OCI-M2 (cell line): ENCODE data around the gene MCEMP1.

ENCODE experiments used
- DNase-seq: peaks from one replicate; lab custom pipeline; 2025; ENCODE audit not compliant: unreplicated experiment; lab: John Stamatoyannopoulos, UW

MCEMP1 gene, protein sequence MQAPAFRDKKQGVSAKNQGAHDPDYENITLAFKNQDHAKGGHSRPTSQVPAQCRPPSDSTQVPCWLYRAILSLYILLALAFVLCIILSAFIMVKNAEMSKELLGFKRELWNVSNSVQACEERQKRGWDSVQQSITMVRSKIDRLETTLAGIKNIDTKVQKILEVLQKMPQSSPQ

DNA sequence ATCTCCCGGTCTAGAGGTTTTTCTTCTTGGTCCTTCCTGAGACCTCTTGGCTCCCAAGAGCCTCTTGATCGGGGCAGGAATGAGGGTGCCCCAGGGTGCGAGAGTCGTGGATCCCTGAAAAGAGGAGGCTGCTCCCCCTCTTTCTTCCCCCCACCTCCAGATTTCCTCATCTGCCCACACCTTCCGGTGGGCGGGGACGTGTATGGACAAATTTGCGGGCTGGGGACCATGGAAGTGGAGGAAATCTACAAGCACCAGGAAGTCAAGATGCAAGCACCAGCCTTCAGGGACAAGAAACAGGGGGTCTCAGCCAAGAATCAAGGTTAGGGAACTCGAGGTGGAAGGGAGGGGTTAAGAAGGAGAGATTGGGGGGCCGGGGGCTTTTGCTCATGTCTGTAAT, at the start of gene MCEMP1:
Gene MCEMP1 (plus strand): TSS at position 237 of the 400 bp plus-strand sequence. CDS start 31 bp downstream, at position 268.
- DNase-seq, result no peak

DNA sequence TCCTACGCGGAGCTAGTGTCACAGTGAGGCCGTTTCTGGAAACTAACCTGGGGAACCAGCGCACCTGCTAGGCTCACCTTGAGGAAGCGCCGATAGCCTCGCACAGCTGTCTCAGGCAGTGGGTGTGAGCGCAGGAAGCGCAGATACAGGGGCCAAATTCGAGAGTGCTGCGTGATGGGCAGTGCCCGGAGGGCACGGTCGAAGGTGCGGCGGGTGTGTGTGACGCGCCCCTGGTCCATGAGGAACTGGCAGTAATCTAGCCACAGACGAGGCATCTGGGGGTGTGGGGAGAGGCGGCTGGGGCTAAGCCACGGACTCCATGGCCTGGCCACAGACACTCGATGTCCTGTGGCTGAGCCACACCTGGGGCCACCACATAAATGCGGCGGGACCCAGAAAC, 49.7 kb upstream of the MCEMP1 start:
- no peak for DNase-seq

DNA sequence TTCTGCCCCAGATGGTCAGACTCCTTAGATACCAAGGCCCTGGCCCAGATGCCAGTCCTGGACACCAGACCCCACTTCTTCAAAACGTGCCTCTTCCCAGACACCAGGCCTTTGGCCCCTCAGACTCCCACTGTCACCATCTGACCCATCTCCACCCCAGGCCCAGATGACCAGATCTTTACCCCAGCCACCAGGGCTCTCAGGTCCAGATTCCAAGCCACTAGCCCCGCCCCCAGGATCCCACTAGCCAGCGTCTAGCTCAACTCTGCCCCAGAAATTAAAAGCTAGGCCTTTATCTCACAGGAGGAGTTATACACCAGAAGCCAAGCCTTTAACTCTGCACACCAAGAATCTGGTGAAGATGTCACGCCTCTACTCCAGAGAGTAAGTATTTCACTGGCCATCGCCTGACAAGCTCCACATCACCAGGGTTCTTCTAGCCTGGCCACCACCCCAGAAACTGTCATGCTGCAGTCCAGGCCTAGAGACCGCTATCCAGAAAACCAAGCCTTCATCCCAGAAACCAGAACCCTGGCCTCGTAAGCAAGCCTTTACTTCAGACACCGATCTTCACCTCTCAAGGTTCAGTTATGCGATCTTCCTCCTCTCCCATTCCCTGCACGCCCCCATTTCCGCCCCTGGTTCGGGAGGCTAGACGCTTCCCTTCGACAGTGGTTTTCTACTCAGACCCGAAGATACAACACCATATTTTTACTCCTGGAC, 48.1 kb upstream of the MCEMP1 start:
- no peak for DNase-seq

DNA sequence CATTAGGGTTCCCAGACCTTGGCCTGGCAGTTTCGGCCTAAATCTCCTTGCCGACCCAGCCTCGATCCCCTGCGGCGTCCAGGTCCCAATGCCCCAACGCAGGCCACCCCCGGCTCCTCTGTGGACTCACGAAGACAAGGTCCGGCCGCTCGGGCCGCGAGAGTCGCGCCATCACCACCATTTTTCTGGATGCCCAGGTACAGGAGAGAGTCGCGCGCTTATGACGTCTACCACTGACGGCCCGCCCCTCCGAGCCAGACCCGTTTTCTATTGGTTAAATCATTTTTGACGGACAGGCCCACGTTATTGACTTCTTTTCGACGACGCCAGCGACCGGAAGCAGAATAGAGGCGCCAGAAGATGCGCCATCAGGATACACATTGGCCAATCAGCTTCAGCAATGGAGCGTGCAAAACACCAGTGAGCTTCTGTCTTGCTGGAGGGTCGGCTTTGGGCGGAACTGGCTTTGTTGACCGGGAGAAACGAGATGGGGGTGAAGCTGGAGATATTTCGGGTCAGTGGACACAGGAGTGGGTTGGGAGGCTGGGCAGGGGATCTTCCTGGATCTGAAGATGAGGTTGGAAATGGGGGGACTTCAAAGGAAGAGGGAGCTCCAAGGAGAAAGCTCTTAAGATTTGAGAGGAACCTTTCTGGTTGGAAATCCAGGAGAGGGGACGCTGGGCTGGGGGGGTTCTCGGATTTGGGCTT, 47.4 kb upstream of the MCEMP1 start, which contains the start of the genes PET100 and XAB2:
Gene PET100 (plus strand): TSS at position 447 of the 708 bp plus-strand sequence. CDS start 41 bp downstream, at position 488.
Gene XAB2 (minus strand): TSS at position 199 of the 708 bp plus-strand sequence. CDS start 18 bp downstream, at position 181.
- peak; percentile 95 for DNase-seq

DNA sequence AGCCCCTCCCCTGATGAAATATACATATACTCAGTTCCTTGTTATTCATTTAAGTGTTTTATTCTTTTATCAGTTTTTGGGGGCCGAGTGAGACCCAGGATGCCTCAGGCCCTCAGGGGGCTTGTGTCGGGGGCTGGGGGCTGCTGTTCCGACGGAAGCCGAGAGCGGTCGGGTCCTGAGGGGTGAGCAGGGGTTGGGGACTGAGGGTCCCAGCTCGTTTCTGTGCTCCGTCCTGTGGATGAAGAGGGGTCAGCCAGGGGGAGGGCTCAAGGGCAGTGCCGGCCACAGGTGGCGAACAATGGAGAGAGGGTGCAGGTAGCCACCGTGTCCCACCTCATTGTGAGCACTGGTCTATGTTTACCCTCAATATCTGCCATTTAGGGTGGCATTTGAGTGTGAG, 45.3 kb upstream of the MCEMP1 start:
- DNase-seq, result no peak

DNA sequence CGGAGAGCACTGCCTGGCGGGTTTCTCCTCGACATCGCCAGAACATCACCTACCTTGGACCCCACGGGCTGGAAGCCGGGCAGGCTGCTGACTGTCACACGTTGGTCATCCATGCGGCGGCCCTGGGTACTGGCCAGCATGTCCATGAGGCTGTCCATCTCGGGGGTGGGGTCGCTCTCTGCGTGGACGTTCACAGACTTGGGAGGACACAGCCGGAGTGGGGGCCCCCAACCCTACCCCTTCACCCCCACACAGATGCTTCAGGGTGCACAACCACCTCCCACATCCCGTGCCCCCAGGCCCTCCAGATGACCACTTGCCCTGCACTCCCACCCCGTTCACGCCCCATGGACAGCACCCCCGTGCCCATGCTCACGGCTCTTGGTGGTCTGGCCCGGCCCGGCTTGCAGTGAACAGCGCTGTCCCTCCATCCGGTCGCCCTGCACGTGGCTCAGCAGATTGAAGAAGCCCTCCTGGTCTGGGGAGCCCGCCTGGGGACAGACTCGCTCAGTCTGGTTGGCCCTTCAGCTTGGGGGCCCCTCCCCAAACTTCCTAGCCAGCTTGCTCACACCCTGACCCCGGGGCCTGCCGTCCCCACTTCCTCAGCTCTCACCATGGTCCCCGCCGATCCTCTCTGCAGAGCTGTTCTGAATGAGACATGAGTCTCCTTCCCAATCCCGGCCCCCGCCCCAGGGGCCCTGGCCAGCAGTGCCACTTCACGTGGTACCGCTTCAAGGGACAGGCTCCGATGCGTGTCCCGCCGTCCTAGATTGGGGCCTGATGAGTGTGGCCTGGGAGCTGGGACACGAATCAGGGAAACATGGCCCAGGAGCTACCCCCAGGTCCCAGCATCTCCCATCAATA, 44.3 kb upstream of the MCEMP1 start:
- no peak for DNase-seq

DNA sequence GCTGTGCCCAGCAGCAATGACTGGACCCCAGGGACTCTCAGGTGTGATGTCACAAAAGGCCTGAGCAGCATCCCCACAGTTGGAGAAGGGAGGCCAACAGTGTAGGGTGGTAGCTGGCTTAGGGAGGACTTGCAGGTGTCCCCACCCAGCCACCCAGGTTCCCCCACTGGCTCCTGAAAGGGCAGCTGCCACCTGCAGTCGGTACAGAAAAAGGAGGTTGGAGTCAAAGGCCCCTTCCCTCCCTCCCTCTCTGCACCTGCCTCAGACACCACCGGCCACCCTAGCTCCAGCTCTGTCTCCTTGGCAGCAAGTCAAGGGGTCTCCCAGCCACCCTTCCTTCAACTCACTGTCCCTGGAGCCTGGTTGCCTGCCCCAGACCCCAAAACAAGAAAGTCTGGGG, 43.2 kb upstream of the MCEMP1 start, which contains the start of gene PCP2:
Gene PCP2 (minus strand): TSS at position 22 of the 400 bp plus-strand sequence. CDS start 262 bp downstream, outside the sequence.
- DNase-seq, result no peak

DNA sequence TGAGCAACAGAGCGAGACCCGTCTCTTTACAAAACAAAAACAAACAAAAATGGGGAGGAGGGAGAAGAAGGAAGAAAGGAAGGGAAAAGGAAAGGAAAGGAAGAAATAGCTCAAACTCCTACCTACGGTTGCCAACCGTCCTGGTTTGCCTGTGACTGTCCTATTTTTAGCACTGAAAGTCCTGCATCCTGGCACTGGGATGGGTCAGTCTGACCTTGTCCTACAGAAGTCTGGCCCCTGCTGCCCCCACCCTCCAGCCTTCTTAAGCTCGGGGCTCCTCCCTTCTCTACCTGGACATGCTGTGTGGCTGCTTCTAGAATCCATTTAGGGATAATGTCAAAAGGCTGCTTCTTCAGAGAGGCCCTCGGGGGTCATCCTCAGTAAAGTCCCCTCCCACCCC, 41.2 kb upstream of the MCEMP1 start:
- no peak for DNase-seq

DNA sequence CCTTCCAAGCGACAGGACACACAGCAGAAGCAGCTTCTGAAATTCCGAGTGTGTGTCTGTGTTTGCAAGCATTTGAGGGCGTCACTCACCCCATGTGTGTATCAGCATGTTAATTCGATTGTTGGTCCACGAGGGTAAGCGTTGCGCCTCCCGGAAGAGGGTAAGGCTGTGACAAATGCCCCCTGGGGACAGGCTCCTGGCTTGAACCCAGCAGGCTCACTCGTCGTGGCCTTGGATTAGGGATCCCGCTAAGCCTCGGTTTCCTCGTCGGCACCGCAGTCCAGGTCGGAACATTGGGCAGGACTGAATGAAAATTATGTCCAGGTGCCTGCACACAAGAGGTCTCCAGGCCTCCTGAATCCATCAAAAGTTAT, 40.6 kb upstream of the MCEMP1 start:
- DNase-seq, result no peak

DNA sequence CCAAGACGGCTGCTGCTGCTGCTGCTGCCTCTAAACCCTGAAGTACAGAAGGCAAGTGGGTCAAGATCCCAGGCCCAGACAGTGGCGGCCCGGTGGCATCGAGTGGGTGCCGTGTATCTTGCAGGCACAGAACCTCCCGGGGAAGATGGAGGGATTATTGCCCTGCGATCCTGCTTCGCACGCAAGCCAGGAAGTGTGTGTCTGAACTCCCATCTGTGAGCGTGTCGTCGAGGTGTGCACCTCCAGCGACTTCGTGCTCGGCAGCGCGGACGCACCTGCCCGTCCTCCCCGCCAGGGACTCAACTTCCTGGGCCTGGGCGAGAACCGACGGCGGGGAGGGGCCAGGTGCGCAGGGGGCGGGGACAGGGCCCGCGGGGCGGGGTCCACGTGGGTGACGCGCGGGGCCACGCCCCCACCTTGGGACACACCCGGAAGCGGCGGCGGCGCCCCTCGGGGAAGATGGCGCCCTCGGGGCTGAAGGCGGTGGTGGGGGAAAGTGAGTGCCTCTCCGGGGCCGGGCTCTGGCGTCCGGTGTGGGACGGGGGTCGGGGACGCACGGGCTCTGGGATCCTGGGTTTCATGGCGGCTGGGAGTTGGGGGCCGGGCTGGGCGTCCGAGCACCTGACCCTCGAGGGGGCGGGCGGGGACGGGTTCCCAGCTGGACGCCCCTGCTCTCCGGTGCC, 40.1 kb upstream of the MCEMP1 start, which contains the start of gene STXBP2:
Gene STXBP2 (plus strand): TSS at position 420 of the 683 bp plus-strand sequence. CDS start 40 bp downstream, at position 460.
- DNase-seq, result no peak

DNA sequence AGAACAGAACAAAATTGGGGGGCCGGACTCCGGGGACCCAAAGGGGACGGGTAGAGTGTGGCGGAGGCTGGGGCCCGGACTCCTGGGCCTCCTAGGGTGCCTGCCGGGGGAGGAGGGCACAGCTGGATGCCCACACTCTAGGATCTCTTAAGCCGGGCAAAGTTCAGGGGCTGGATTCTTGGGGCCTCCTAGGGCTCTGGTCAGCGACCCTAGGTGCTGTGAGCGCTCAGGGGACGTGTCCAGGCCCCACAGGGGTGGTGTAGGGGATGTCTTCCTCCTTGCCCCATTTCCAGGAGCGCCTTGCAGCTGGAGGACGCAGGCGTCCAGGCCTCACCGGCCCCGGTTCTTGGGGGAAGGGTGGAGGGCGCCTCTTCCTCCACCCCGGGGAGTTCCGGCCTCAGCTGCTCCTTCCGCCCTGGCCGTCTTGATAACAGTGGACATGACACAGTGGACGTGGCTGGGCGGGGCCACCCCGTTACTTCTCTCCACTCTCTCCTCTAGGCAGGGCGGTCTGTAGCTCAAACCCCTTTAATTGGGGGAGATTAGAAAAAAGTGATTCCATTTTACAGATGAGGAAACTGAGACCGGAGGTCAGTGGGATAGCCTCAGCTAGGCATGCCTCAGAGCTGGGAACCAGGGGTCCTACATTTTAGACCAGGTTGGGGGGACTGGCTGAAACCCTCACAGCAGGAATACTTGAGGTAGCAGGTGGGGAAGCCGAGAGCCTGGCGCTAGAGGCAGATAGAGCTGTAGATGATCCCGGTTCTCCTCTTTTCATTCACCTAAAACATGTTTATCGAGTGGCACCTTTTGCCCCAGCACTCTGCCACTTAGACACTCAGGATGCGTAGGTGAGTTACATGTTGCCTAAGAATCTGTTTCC, 39.3 kb upstream of the MCEMP1 start:
- DNase-seq, result no peak

DNA sequence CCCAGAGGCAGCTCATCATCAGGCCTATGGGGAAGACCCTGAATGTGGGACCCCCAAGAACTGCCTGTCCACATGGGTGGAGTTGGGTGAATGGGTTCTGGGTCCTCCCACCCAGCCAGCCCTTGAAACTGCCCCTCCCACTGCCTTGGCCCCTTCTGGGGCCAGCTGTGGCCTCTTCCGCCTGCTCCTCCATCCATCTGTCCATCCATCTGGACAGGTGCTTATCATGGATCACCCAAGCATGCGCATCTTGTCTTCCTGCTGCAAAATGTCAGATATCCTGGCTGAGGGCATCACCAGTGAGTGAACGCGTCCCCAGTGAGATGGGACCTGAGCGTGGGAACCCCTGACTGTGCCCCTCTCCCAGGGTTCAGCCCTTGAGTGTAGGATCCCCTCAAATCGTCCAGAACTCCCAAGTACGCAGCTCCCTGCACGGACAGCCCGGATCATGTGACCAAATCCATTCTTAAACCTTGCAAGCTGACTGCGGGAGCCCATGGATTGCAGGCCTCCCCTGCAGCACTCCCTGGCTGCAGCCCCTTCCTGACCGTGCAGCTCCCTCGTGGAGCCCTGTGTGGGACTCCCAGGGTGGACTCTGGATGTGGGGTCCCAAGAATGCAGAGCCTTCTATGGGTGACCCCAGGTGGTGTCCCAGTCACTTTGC, 38.0 kb upstream of the MCEMP1 start:
- DNase-seq, result no peak

DNA sequence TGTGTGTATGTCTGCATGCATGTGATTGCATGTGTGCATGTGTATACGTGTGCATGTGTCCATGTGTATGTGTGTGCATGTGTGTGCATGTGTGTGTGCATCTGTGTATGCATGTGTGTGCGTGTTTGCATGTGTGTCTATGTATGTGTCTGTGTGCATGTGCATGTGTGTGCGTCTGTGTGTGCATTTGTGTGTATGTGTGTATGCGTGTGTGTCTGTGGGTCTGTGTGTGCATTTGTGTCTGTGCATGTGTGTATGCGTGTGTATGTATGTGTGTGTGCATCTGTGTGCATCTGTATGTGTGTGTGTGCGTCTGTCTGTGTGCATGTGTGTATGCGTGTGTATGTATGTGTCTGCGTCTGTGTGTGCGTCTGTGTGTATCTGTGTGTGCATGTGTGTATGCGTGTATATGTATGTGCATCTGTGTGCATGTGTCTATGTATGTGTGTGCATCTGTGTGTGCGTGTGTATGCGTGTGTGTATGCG, 37.0 kb upstream of the MCEMP1 start:
- DNase-seq, result no peak

DNA sequence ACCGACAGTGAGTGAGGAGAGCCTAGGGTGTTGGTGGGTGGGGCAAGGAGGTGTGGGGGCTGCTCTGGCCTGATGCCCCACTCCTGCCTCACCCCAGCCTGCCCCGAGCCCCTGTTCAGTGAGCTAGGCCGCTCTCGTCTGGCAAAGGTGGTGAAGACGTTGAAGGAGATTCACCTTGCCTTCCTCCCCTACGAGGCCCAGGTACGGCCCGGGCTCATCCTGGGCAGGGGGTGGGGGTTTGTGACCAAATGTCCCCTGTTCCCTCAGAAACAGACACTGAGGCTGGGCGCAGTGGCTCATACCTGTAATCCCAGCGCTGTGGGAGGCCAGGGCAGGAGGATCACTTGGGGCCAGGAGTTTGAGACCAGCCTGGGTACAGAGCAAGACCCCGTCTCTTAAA, 36.1 kb upstream of the MCEMP1 start:
- DNase-seq, result no peak

DNA sequence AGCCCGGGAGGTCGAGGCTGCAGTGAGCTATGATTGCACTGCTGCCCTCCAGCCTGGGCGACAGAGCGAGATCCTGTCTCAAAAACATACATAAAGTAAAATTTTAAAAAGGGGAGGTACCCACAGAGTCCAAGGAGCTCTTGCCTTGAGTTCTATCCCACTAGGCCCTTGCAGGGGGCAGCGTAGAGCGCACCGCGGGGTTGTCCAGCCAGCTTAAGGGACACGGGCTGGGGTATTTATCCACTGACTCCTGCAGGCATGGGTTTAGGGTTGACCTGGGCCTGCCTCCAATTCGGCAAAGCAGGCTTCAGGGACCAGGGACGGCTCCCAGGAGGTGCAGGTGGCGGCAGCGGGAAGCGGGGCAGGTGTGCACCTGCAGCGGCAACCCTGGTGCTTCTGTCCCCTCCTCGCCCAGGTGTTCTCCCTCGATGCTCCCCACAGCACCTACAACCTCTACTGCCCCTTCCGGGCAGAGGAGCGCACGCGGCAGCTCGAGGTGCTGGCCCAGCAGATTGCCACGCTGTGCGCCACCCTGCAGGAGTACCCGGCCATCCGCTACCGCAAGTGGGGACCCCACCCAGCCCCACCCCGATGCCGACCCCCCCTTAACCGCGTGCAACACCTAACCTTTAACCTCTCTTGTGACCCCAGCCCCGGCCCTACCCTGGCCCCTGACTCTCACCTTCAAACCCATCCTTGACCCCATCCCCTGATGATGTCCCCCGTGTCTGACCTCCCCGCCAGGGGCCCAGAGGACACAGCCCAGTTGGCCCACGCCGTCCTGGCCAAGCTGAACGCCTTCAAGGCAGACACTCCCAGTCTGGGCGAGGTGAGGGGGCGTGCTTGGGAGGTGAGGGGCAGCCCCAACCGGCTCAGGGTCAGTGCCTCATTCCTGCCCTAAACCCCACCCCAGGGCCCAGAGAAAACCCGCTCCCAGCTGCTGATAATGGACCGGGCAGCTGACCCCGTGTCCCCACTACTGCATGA, 35.3 kb upstream of the MCEMP1 start:
- DNase-seq, result no peak

DNA sequence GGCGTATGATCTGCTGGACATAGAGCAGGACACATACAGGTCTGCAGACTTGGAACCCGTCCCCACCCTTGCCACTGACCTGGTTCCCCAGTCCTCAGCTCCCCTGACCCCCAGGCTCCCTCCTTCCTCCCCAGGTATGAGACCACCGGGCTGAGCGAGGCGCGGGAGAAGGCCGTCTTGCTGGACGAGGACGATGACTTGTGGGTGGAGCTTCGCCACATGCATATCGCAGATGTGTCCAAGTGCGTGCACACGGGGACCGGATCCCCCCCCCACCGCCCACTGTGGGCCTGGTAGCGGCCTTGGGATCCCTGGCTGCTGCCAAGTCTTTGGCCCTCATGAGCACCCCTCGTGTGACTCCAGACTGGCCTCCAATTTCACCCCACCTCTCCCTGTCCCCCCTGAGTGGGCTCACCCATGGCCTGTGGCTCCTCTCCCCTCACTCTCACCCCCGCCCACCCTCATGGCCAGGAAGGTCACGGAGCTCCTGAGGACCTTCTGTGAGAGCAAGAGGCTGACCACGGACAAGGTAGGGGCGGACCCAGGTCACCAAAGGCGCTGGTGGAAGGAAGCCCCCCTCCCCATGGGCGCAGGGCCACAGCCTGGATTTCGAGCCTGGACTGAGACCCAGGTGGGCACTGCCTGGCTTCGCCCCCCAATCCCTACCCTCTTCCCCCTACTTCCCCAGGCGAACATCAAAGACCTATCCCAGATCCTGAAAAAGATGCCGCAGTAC, 34.4 kb upstream of the MCEMP1 start:
- DNase-seq, result no peak

DNA sequence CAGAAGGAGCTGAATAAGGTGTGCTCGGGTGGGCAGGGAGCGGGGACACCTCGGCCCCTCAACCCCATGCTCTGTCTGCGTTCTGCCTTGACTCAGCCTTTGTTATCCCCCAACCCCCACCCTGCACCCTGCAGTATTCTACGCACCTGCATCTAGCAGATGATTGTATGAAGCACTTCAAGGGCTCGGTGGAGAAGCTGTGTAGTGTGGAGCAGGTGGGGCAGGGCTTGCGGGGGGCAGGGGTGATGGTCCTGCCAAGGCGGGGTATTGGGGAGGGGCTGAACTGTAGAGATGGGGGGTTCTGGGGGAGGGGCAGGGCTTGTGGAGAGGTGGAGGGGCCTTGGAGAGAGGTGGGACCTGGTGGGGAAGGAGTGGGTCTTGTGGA, 33.9 kb upstream of the MCEMP1 start:
- DNase-seq, result no peak
